Body of pancreas (tissue), 4 donors: ENCODE data around the gene SAFB2. TPM values are rescaled to one million over a fixed set of nuclear protein-coding genes. Genes with fewer than 3 reads are reported as not detected.

Source experiments
- ATAC-seq: fragments of 150-250 bp; one replicate; pipeline ENCODE4 v1.9.1; 2016
- DNase-seq, 4 donors: peaks; one replicate each; pipeline ENCODE4 v3.0.0-alpha.2; 2019
- H3K27ac ChIP-seq, 4 donors: fragments of 200-600 bp; sonication (generic); 1 replicate in 3 of 4; 2 replicates in 1 of 4; pipeline versions ENCODE4 v1.5.1 to v1.6.1; 2016 to 2019; ENCODE audit warnings: mild to moderate bottlenecking in 1 of 4, mixed read lengths in 1 of 4, moderate library complexity in 1 of 4
- H3K27me3 ChIP-seq, 2 donors: fragments of 200-600 bp; sonication (generic); one replicate each; pipeline ENCODE4 v1.6.0; 2016; ENCODE audit warnings: mild to moderate bottlenecking in 1 of 2
- H3K36me3 ChIP-seq, 2 donors: fragments of 200-600 bp; sonication (generic); replicated peaks in 1 of 2; 2 replicates each; pipeline ENCODE4 v1.5.1; 2016; ENCODE audit warnings: low read depth in 2 of 2; ENCODE audit not compliant: insufficient read depth in 1 of 2
- H3K4me1 ChIP-seq: fragments of 200-600 bp; sonication (generic); one replicate; pipeline ENCODE4 v1.6.0; 2016
- H3K4me3 ChIP-seq, 2 donors: fragments of 200-600 bp; sonication (generic); 1 replicate in 1 of 2; 2 replicates in 1 of 2; pipeline ENCODE4 v1.5.1; 2016 to 2019
- H3K9me3 ChIP-seq, 3 donors: fragments of 200-600 bp; sonication (generic); 1 replicate in 2 of 3; 2 replicates in 1 of 3; pipeline ENCODE4 v1.5.1; 2016
- POLR2A ChIP-seq, 3 donors: fragments of 450-650 bp; IDR thresholded peaks; one replicate each; pipeline ENCODE4 v1.6.1; 2016; ENCODE audit warnings: antibody characterized with exemption in 3 of 3, mild to moderate bottlenecking in 2 of 3
- WGBS, 2 donors: methylation state at CpG; one replicate each; pipeline ENCODE4 v1.1.5; 2017; 5-methylcytosine and 5-hydroxymethylcytosine counted together
- intact Hi-C: fragments of 100-400 bp; cut with DNase I; formaldehyde crosslinking; loops from one replicate; pipeline ENCODE4 v1.15.1; 2023
- total RNA-seq, 2 donors: library from RNA; depleted of rRNA; stranded (reverse); fragments of >200 nt; gene quantifications; one replicate each; pipeline ENCODE4 v1.1.0, GENCODE V29; 2016
- TF ChIP-seq, protein P1 (sequence below), 7 experiments: fragments of 450-650 bp in 4 of 7; fragments of 200-600 bp in 3 of 7; sonication (generic) in 3 of 7; IDR thresholded peaks; one replicate each; pipeline ENCODE4 v1.5.1; 2016 to 2019; ENCODE audit warnings: antibody characterized with exemption in 7 of 7

SAFB2 gene
- total RNA-seq, 2 donors from 2014 or later, result 38.7 to 104 TPM

DNA sequence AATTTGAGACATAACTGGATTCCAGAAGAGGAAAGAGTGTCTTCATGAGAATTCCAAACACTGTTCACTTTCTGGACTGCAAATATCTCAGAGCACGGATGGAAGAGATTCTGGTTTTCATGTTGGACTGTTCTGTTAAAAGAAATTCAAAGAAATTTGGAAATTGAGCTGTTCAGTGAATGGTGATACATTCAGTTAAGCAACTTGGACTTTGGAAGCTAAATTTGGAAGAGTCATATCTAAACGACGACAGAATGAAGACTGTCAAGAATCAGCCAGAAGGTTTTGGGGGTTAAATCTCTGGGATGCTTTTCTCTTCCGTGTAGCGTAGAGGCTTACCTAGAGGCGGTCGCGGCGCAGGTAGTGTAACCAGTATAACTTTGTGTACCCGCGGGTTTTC lies 25.9 kb upstream of the SAFB2 start:
- intact Hi-C loops, result no loop called here
- Histone ChIP-seq H3K4me3 (no peak overlapping the region), H3K27ac (no peak overlapping the region), H3K27me3 (no peaks in the 10 kb centered on the region), H3K36me3 (peaks cover 20 to 54% of the 10 kb centered on the region in 2 donors), H3K9me3 (no peaks in the 10 kb centered on the region), H3K4me1 (no peaks in the 10 kb centered on the region)
- ATAC-seq (no peak), DNase-seq (no peak)
- no peak for TF ChIP-seq POLR2A (IDR thresholded peaks at IDR 0.05)
- TF ChIP-seq, protein P1, sequence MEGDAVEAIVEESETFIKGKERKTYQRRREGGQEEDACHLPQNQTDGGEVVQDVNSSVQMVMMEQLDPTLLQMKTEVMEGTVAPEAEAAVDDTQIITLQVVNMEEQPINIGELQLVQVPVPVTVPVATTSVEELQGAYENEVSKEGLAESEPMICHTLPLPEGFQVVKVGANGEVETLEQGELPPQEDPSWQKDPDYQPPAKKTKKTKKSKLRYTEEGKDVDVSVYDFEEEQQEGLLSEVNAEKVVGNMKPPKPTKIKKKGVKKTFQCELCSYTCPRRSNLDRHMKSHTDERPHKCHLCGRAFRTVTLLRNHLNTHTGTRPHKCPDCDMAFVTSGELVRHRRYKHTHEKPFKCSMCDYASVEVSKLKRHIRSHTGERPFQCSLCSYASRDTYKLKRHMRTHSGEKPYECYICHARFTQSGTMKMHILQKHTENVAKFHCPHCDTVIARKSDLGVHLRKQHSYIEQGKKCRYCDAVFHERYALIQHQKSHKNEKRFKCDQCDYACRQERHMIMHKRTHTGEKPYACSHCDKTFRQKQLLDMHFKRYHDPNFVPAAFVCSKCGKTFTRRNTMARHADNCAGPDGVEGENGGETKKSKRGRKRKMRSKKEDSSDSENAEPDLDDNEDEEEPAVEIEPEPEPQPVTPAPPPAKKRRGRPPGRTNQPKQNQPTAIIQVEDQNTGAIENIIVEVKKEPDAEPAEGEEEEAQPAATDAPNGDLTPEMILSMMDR (IDR thresholded peaks at IDR 0.05), result no peak
- 84 to 87% methylated on average over 9 to 11 of the region's 11 CpGs for whole genome bisulfite sequencing, 2 donors

DNA sequence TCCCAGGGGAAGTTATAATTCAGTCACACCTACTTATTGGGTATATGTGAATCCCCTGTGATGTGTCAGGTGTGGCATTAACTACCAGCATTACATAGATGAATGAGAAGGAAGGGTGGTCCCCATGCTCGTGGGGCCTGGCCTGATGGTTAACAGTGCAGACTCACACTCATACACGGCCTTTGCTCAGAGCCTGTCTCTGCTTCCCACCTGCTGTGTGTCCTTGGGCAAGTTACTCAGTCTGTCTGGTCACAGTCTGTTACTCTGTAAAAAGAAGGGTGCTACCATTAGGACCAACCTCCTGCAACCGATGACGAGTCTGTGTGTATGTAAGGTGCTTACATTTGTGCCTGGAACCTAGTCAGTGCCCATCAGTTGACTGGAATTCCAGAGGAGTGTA lies 24.1 kb upstream of the SAFB2 start:
- Histone ChIP-seq H3K36me3 (peaks cover 18 to 46% of the 10 kb centered on the region in 2 donors), H3K4me3 (no peak overlapping the region), H3K27ac (no peak overlapping the region), H3K9me3 (no peaks in the 10 kb centered on the region), H3K27me3 (no peaks in the 10 kb centered on the region), H3K4me1 (peaks cover 11% of the 10 kb centered on the region)
- TF ChIP-seq, protein P1 (IDR thresholded peaks at IDR 0.05), result no peak
- no peak for TF ChIP-seq POLR2A (IDR thresholded peaks at IDR 0.05)
- intact Hi-C loops, result no loop called here
- 82 to 85% methylated on average over 4 of the region's 4 CpGs for WGBS, 2 donors
- ATAC-seq (no peak), DNase-seq (no peak)

DNA sequence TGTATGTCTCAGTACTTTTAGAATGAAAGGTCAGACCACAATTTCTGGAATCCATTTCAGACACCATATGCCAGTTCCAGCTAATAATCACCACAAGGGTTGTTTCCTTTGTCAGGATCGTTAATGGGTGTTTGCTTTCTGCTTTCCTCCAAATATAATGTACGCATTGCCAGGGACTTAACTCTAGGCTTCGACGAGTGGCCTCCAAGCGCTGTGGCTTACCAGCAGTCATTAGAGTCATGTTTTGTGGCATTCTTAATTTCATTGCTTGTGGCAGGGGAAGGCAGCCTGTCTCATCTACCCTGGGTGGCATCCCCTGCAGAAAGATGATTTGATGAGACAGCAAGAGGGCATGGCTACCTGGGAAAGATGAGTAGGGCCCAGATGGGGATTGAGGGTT lies 22.8 kb upstream of the SAFB2 start:
- WGBS, 2 donors, result 66 to 75% methylated on average over 5 of the region's 5 CpGs
- H3K9me3 ChIP-seq, result no peaks in the 10 kb centered on the region
- TF ChIP-seq, protein P1 (IDR thresholded peaks at IDR 0.05), result no peak
- no peak for TF ChIP-seq POLR2A (IDR thresholded peaks at IDR 0.05)
- H3K4me1 ChIP-seq, result peaks cover 17% of the 10 kb centered on the region
- H3K27me3 ChIP-seq, result no peaks in the 10 kb centered on the region
- ATAC-seq (no peak), DNase-seq (no peak)
- H3K4me3 ChIP-seq, result no peak overlapping the region
- H3K36me3 ChIP-seq, result peaks cover 7 to 38% of the 10 kb centered on the region in 2 donors
- intact Hi-C loops, result no loop called here
- no peak overlapping the region for H3K27ac ChIP-seq

DNA sequence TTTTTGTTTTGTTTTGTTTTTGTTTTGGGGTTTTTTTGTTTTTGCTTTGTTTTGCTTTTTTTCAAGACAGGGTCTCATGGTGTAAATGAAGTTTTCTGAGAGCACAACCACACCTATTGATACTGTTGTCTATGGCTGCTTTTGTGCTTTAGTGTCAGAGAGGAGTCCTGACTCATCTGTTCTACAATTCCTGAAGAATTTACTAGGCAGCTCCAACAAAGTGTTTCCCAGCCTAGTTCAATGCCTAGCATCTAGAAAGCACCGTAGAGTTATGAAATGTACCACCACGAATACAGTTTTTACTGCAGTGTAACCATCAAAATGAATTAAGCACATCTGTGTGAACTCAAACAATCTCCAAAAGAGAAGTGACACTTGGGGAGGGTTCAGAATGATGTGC lies 21.5 kb upstream of the SAFB2 start:
- H3K9me3 ChIP-seq, result no peaks in the 10 kb centered on the region
- TF ChIP-seq POLR2A (IDR thresholded peaks at IDR 0.05), result no peak
- no peak overlapping the region for H3K4me3 ChIP-seq
- DNase-seq, result no peak
- no peak overlapping the region for H3K27ac ChIP-seq
- H3K36me3 ChIP-seq, result peaks cover 0 to 30% of the 10 kb centered on the region in 2 donors
- intact Hi-C loops, result no loop called here
- H3K4me1 ChIP-seq, result peaks cover 17% of the 10 kb centered on the region
- 77 to 81% methylated on average over 2 of the region's 2 CpGs for WGBS, 2 donors
- no peaks in the 10 kb centered on the region for H3K27me3 ChIP-seq
- ATAC-seq, result no peak

DNA sequence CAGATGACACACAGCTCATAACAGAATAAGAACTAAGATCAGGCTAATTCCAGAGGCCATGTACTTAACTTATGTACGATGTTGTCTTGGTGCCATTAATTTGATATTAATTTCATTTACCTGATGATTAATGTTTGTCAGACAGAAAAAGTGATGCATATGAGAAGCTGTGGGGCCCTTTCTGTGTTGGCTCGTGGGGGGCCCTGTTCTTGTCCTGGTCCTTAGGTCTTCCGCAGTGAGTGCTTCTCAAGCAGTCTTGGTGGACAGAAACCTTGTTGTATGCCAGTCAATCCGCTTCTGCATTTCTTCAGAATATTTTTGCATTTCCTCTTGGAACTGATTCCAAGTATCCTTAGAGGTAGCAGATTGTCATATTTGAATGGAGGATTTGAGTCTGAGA lies 20.5 kb upstream of the SAFB2 start:
- no peaks in the 10 kb centered on the region for H3K27me3 ChIP-seq
- TF ChIP-seq POLR2A (IDR thresholded peaks at IDR 0.05), result no peak
- TF ChIP-seq, protein P1 (IDR thresholded peaks at IDR 0.05), result no peak
- H3K27ac ChIP-seq, result no peak overlapping the region
- 92 to 94% methylated on average over 4 of the region's 4 CpGs for WGBS, 2 donors
- peaks cover 0 to 25% of the 10 kb centered on the region in 2 donors for H3K36me3 ChIP-seq
- no peaks in the 10 kb centered on the region for H3K9me3 ChIP-seq
- no peak overlapping the region for H3K4me3 ChIP-seq
- ATAC-seq (no peak), DNase-seq (no peak)
- intact Hi-C loops, result no loop called here
- H3K4me1 ChIP-seq, result peaks cover 17% of the 10 kb centered on the region
